Vagina (tissue), 2 donors: ENCODE data around the gene CYB5R3. TPM values are rescaled to one million over a fixed set of nuclear protein-coding genes. Genes with fewer than 3 reads are reported as not detected.
A peak's percentile ranks its signal among the peaks of the same experiment; 100 is the strongest.

Experiments used
- DNase-seq, 2 donors: peaks; one replicate each; pipeline ENCODE4 v3.0.0-alpha.2; 2017; ENCODE audit errors: extremely low spot score in 2 of 2
- H3K27ac ChIP-seq: fragments of 200-600 bp; sonication (generic); one replicate; pipeline ENCODE4 v1.5.1; 2019
- H3K27me3 ChIP-seq: fragments of 200-600 bp; sonication (generic); one replicate; pipeline ENCODE4 v1.5.1; 2019
- H3K36me3 ChIP-seq, 2 donors: fragments of 200-600 bp; sonication (generic); one replicate each; pipeline ENCODE4 v1.5.1; 2017 to 2019
- H3K4me1 ChIP-seq: fragments of 200-600 bp; sonication (generic); one replicate; pipeline ENCODE4 v1.5.1; 2019
- H3K4me3 ChIP-seq, 2 donors: fragments of 200-600 bp; sonication (generic); 1 replicate in 1 of 2; 2 replicates in 1 of 2; pipeline ENCODE4 v1.5.1; 2016 to 2019
- H3K9me3 ChIP-seq: fragments of 200-600 bp; sonication (generic); one replicate; pipeline ENCODE4 v1.5.1; 2019
- POLR2A ChIP-seq, 2 donors: fragments of 450-650 bp; IDR thresholded peaks; one replicate each; pipeline ENCODE4 v1.6.1; 2017; ENCODE audit warnings: antibody characterized with exemption in 2 of 2, mild to moderate bottlenecking in 2 of 2, moderate library complexity in 2 of 2
- POLR2AphosphoS5 ChIP-seq, 2 donors: sonication (generic); formaldehyde crosslinking; IDR thresholded peaks; one replicate each; pipeline ENCODE4 v1.9.0; 2017; ENCODE audit warnings: antibody characterized with exemption in 2 of 2, mild to moderate bottlenecking in 2 of 2, low read depth in 1 of 2; ENCODE audit not compliant: insufficient read depth in 1 of 2
- intact Hi-C: fragments of 100-400 bp; cut with DNase I; formaldehyde crosslinking; loops from one replicate; pipeline ENCODE4 v1.15.1; 2023
- total RNA-seq: library from RNA; depleted of rRNA; stranded (reverse); fragments of >200 nt; gene quantifications from one replicate; pipeline ENCODE4 v1.2.3, GENCODE V29; 2016
- TF ChIP-seq, protein P1 (sequence below), 3 experiments: fragments of 450-650 bp in 2 of 3; fragments of 200-600 bp in 1 of 3; sonication (generic) in 1 of 3; IDR thresholded peaks; one replicate each; pipeline ENCODE4 v1.5.1; 2017 to 2019; ENCODE audit warnings: antibody characterized with exemption in 3 of 3, mild to moderate bottlenecking in 2 of 3, moderate library complexity in 2 of 3

The CYB5R3 gene
- total RNA-seq, 1 donor from 2014 or later = 174 TPM

DNA sequence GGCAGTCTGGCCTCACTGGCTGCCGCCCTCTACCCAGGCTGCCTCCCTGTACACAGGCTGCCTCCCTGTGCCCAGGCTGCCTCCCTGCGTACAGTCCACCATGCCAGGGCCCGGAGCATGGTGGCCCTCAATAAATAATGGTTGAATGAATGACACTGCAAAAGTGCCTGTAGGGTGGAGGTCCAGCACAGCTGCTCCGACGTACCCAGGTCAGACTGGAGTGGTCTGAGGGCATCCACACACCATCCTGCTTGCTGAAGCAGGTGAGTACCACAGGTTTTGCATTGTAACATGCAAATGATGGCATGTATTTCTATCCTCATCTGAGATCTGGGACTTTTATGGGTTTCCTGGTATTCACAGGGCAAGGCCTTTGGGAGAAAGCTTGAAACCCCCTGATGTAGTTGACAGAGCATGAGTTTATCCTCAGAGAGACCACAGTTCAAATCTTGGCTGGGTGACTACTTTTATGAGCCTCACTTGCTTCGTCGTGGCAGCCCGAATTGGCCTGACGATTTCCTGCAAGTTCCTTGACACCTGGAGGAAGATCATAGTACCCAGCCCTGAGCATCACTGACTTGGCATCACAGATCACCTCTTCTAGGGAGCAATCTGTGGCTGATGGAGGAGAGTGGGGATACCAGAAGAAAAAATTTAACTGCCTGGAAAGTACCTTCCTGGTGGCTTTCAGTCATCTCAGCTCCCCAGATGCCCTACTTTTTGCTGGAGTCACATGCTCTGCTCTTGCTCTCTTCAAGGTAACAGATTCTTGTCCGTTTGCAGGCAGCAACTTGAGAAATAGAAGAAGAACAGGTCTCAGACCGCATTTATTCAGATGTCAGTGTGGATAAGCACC, 16.0 kb upstream of the CYB5R3 start:
- H3K27me3 ChIP-seq = no peaks in the 10 kb centered on the region
- no peak for DNase-seq
- intact Hi-C loops = loop anchor here (10.0 kb wide), 1 partner anchor 60 kb away; the partner anchor contains the start of gene A4GALT
- H3K4me1 ChIP-seq = peaks cover 17% of the 10 kb centered on the region
- no peaks in the 10 kb centered on the region for H3K9me3 ChIP-seq
- H3K36me3 ChIP-seq = no peaks in the 10 kb centered on the region
- no peak overlapping the region for H3K27ac ChIP-seq
- no peak for TF ChIP-seq POLR2AphosphoS5 (IDR thresholded peaks at IDR 0.05; ENCODE audit: insufficient read depth in 1 of 2, low read depth in 1 of 2)
- TF ChIP-seq, protein P1, sequence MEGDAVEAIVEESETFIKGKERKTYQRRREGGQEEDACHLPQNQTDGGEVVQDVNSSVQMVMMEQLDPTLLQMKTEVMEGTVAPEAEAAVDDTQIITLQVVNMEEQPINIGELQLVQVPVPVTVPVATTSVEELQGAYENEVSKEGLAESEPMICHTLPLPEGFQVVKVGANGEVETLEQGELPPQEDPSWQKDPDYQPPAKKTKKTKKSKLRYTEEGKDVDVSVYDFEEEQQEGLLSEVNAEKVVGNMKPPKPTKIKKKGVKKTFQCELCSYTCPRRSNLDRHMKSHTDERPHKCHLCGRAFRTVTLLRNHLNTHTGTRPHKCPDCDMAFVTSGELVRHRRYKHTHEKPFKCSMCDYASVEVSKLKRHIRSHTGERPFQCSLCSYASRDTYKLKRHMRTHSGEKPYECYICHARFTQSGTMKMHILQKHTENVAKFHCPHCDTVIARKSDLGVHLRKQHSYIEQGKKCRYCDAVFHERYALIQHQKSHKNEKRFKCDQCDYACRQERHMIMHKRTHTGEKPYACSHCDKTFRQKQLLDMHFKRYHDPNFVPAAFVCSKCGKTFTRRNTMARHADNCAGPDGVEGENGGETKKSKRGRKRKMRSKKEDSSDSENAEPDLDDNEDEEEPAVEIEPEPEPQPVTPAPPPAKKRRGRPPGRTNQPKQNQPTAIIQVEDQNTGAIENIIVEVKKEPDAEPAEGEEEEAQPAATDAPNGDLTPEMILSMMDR (IDR thresholded peaks at IDR 0.05) = no peak
- no peak for TF ChIP-seq POLR2A (IDR thresholded peaks at IDR 0.05)
- no peak overlapping the region for H3K4me3 ChIP-seq

- DNase-seq = no peak
- Histone ChIP-seq H3K27ac (peak overlapping the region; percentile 83), H3K36me3 (no peaks in the 10 kb centered on the region), H3K4me3 (peak overlapping the region; percentile 53 to 66), H3K9me3 (no peaks in the 10 kb centered on the region), H3K27me3 (no peaks in the 10 kb centered on the region), H3K4me1 (peaks cover 17% of the 10 kb centered on the region)
- TF ChIP-seq, protein P1 (IDR thresholded peaks at IDR 0.05) = peak; percentile 55 to 83 (median 80)
- TF ChIP-seq POLR2AphosphoS5 (IDR thresholded peaks at IDR 0.05; ENCODE audit: insufficient read depth in 1 of 2, low read depth in 1 of 2) = peak in 1 of 2 donors; percentile 51
- TF ChIP-seq POLR2A (IDR thresholded peaks at IDR 0.05) = no peak
- intact Hi-C loops = loop anchor here (10.0 kb wide), 1 partner anchor 63 kb away; the partner anchor contains the start of gene A4GALT
These were observed 13.0 kb upstream of the CYB5R3 start for GRCh38 chr22:42661985-42662831.

DNA sequence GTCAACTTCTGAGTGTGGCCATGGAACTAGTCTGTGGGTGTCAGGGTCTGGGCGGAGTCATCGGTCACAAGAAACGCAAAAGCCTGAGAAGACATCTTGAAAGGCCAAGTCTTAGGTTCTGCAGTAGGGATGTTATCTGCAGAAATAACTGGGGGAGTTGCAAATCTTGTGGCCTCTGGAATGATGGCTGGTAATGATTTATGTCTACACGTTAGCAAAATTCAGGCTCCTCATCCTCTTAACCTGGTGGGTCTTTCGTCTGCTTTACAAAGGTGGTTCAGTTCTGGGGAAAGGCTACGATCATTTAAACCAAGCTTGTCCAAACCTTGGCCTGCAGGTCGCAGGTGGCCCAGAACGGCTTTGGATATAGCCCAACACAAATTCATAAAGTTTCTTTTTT, 7.4 kb upstream of the CYB5R3 start:
- no peaks in the 10 kb centered on the region for H3K36me3 ChIP-seq
- intact Hi-C loops = no loop called here
- peaks cover 3% of the 10 kb centered on the region for H3K4me1 ChIP-seq
- no peaks in the 10 kb centered on the region for H3K27me3 ChIP-seq
- H3K9me3 ChIP-seq = no peaks in the 10 kb centered on the region
- H3K27ac ChIP-seq = no peak overlapping the region
- no peak for DNase-seq
- TF ChIP-seq, protein P1 (IDR thresholded peaks at IDR 0.05) = no peak
- no peak overlapping the region for H3K4me3 ChIP-seq

GRCh38 chr22:42655693-42656092, 6.5 kb upstream of the CYB5R3 start:
- no peaks in the 10 kb centered on the region for H3K9me3 ChIP-seq
- no peak for DNase-seq
- intact Hi-C loops = no loop called here

More at GRCh38 chr22:42655693-42656092, 6.5 kb upstream of the CYB5R3 start:
- Histone ChIP-seq H3K27me3 (no peaks in the 10 kb centered on the region), H3K4me3 (no peak overlapping the region), H3K36me3 (no peaks in the 10 kb centered on the region), H3K27ac (no peak overlapping the region), H3K4me1 (no peaks in the 10 kb centered on the region)
- TF ChIP-seq POLR2A (IDR thresholded peaks at IDR 0.05) (no peak), POLR2AphosphoS5 (IDR thresholded peaks at IDR 0.05; ENCODE audit: insufficient read depth in 1 of 2, low read depth in 1 of 2) (no peak)
- TF ChIP-seq, protein P1 (IDR thresholded peaks at IDR 0.05) = no peak
